Measurements from ENCODE around the gene ANKRD34A.
"Not testable (repeated sequence)": the region's sequence is repeated elsewhere in the genome, so short reads cannot be mapped to it uniquely, and the experiment has no call there.

The ANKRD34A gene

DNA sequence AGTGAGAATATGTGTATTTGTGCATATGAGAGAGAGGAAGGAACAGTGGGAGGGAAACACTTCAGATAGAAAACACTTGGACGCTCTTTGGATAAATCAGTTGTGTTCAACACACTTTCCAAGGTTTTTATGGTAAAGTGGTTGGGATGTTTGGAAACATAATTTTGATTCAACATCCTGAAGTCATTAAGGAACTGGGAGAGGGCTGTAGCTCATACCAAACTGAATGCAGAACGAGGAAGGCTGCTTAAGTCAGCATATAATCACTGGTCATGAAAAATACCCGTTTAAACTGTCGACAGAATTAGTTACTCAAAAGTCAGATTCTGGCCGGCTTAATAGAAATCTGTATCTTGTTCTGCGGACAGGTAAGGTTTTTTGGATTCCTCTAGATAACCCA is 21.5 kb downstream of the ANKRD34A start:
- ATAC-seq: no peak

GRCh38 chr1:145942405-145942804 is 22.0 kb downstream of the ANKRD34A start:
- no peak for ATAC-seq

DNA sequence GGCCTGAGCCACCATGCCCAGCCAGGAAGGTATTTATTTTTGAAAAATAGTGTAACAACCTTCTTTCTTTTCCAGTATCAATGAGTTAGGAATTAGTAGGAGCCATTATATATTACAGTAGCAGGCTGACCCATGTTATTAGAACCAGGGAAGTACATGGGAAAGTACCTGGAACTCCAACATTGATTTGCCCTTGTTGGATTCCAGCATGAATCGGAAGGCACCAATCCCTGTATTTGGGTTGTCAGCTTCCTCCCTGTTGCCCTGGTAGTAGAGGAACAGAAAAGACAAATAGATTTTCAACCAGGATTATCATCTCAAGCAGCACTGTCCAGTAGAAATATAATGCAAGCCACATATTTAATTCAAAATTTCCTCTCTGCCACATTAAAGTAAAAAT is 26.9 kb downstream of the ANKRD34A start:
- no peak for ATAC-seq

- ATAC-seq: no peak
Observed at GRCh38 chr1:145936247-145936646, 28.1 kb downstream of the ANKRD34A start.

- no peak for ATAC-seq
Observed at GRCh38 chr1:145935708-145936107, 28.7 kb downstream of the ANKRD34A start.

GRCh38 chr1:145932522-145933009 is 31.8 kb downstream of the ANKRD34A start:
- ATAC-seq: not testable (repeated sequence)

- ATAC-seq: no peak
Observed at GRCh38 chr1:145927916-145928643, 36.3 kb downstream of the ANKRD34A start.

- ATAC-seq: peak; percentile 92 to 93
Observed at GRCh38 chr1:145927063-145927886, 37.1 kb downstream of the ANKRD34A start, which contains the start of gene RBM8A. RBM8A (minus strand) TSS chr1:145927484; CDS start chr1:145927426, 58 bp downstream.

- peak; percentile 67 to 69 for ATAC-seq
Observed at GRCh38 chr1:145926686-145927062, 37.7 kb downstream of the ANKRD34A start.

- ATAC-seq: no peak
Observed at GRCh38 chr1:145922266-145922665, 42.1 kb downstream of the ANKRD34A start.

DNA sequence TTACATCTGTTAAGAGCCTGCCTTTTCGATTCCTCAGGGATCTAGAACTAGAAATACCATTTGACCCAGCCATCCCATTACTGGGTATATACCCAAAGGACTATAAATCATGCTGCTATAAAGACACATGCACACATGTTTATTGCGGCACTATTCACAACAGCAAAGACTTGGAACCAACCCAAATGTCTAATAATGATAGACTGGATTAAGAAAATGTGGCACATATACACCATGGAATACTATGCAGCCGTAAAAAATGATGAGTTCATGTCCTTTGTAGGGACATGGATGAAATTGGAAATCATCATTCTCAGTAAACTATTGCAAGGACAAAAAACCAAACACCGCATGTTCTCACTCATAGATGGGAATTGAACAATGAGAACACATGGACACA is 44.1 kb downstream of the ANKRD34A start:
- not testable (repeated sequence) for ATAC-seq

DNA sequence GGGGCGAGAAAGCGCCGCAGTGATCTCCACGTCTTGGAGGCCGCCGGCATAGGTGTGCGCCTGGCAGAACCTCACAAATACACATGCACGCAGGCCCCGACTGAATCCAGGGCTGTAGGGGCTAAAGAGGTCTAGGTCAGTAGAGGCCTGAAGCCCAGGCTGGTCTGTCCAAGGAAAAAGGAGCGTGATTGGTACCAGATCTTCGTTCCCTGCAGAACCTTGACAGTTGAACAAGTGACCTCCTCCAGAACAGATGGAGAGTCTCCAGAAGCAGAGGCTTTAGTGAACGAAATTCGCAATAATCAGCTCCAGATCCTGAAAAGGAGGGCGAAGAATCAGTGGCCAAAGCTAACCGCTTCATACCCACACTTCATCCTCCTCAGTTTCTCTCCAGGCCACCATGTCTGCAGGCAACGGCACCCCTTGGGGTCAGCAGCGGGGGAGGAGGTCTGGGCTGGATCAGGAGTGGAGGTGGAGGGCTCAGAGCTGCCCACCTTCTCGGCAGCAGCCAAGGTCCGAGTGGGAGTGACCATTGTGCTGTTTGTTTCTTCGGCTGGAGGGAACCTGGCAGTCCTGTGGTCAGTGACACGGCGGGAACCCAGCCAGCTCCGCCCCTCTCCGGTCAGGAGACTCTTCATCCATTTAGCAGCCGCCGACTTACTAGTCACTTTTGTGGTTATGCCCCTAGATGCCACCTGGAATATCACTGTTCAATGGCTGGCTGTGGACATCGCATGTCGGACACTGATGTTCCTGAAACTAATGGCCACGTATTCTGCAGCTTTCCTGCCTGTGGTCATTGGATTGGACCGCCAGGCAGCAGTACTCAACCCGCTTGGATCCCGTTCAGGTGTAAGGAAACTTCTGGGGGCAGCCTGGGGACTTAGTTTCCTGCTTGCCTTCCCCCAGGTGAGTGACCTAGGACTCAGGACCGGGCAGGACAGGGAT is 45.1 kb downstream of the ANKRD34A start:
- peak; percentile 9 to 13 for ATAC-seq

DNA sequence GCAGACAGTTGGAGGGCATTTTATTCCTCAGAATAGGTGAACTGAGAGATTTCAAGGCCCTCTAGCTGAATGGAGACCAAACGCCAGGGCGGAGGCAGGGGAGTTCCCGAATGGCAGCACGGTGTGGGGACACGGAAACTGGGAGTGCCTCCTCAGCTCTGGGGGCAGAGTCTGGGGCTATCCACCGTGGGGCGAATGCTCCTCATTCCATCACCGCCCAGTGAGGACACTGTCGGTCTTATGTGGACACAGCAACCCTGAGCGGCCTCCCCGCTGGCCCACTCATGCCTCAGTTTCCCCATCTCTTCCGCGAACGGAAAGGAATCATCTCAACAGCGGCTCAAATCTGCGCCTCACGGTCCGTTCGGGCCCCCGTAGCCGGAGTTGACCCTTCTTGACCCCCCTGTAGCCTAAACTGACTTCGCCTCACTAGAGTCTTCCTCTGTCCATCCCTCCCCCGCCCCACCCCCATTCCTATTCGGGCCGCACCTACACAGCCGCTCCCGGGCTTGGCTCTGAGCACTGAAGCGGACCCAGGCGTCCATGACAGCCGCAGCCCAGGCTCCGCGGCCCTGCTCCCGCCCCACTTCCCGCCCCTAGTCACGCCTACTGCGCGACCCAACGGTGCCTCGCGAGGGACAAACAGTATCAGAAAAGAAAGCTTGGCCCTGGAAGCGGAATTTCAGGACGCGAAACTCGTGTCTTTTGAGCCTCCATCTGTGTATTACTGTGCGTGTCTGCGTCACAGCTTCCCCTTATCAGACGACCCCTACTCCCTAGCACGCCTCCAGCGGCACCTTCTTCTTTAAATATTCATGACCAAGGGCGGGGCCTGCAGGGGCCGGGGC is 46.0 kb downstream of the ANKRD34A start, which contains the start of gene PEX11B:
PEX11B (minus strand) TSS at position 574 of the 848 bp plus-strand sequence; CDS start at position 545, 29 bp downstream.
- ATAC-seq: peak; percentile 90 to 93

GRCh38 chr1:145917595-145917994 is 46.8 kb downstream of the ANKRD34A start:
- ATAC-seq: no peak

DNA sequence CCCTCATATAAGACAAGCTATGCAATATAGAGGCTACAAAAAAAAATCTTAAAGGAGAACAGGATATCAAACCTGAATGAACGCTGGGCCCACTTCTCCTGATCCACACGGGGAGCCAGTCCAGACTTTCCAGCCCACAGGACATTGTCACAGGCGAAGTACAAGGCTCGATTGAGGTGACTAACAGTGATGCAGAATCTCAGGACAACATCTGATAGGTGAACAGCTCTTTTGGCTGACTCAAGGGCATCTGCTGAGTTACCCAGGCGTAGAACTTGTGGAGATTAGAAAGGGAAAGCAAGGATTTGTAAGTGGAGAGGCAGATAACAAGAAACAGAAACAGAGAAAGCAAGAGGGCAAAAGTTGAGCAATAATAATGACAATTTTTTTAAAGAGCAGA is 47.6 kb downstream of the ANKRD34A start:
- no peak for ATAC-seq

GRCh38 chr1:145912128-145912641 is 52.2 kb downstream of the ANKRD34A start:
- no peak for ATAC-seq
